Liver (tissue), 9 donors: Measurements from ENCODE around the gene PHYKPL. TPM values are rescaled to one million over a fixed set of nuclear protein-coding genes. Genes with fewer than 3 reads are reported as not detected.

Source experiments
- DNase-seq: peaks from one replicate; pipeline ENCODE4 v3.0.0-alpha.2; 2017; ENCODE audit warnings: low spot score
- H3K27ac ChIP-seq, 2 donors: one replicate each; pipeline ENCODE4 v1.7.0; 2013; ENCODE audit warnings: inconsistent platforms in 2 of 2, low read length in 2 of 2, control low read depth in 1 of 2, low read depth in 1 of 2, mild to moderate bottlenecking in 1 of 2
- H3K27me3 ChIP-seq, 4 donors: one replicate each; pipeline versions ENCODE4 v1.6.1 to v1.7.0; 2013; ENCODE audit warnings: low read length in 3 of 4, inconsistent platforms in 1 of 4, mild to moderate bottlenecking in 1 of 4, moderate library complexity in 1 of 4; ENCODE audit not compliant: control insufficient read depth in 4 of 4, insufficient read depth in 4 of 4
- H3K36me3 ChIP-seq, 4 donors: one replicate each; pipeline versions ENCODE4 v1.6.1 to v1.7.0; 2013; ENCODE audit warnings: low read length in 3 of 4, mild to moderate bottlenecking in 3 of 4, low read depth in 1 of 4, moderate library complexity in 1 of 4; ENCODE audit not compliant: control insufficient read depth in 4 of 4, insufficient read depth in 3 of 4
- H3K4me1 ChIP-seq, 4 donors: one replicate each; pipeline versions ENCODE4 v1.6.1 to v1.7.0; 2013; ENCODE audit warnings: low read length in 3 of 4, mild to moderate bottlenecking in 3 of 4, moderate library complexity in 1 of 4; ENCODE audit not compliant: control insufficient read depth in 4 of 4, insufficient read depth in 4 of 4
- H3K4me3 ChIP-seq, 3 donors: one replicate each; pipeline versions ENCODE4 v1.6.1 to v1.7.0; 2013; ENCODE audit warnings: low read length in 3 of 3, control low read depth in 1 of 3, low read depth in 1 of 3, mild to moderate bottlenecking in 1 of 3
- H3K9ac ChIP-seq, 2 donors: one replicate each; pipeline ENCODE4 v1.7.0; 2013; ENCODE audit warnings: low read length in 2 of 2, mild to moderate bottlenecking in 2 of 2, moderate library complexity in 2 of 2, control low read depth in 1 of 2, low read depth in 1 of 2
- H3K9me3 ChIP-seq, 4 donors: one replicate each; pipeline versions ENCODE4 v1.6.1 to v1.7.0; 2013; ENCODE audit warnings: low read length in 3 of 4; ENCODE audit not compliant: control insufficient read depth in 4 of 4
- CTCF ChIP-seq: fragments of 150-350 bp; IDR thresholded peaks from 2 replicates; pipeline ENCODE4 v1.5.1; 2017; ENCODE audit warnings: improper control_type of control experiment, low read depth, low read length; ENCODE audit not compliant: missing input control
- EGR1 ChIP-seq, 2 donors: IDR thresholded peaks; 2 replicates each; pipeline ENCODE4 v1.6.1; 2016 to 2018; ENCODE audit warnings: antibody characterized with exemption in 2 of 2, low read depth in 2 of 2
- FOXA1 ChIP-seq: IDR thresholded peaks from 2 replicates; pipeline ENCODE4 v1.6.1; 2016; ENCODE audit warnings: antibody characterized with exemption
- FOXA2 ChIP-seq: IDR thresholded peaks from 2 replicates; pipeline ENCODE4 v1.6.1; 2016; ENCODE audit warnings: antibody characterized with exemption
- GABPA ChIP-seq, 2 donors: IDR thresholded peaks in 1 of 2; conservative IDR thresholded peaks in 1 of 2; 2 replicates each; pipeline ENCODE4 v1.6.1; 2016; ENCODE audit warnings: antibody characterized with exemption in 2 of 2, mild to moderate bottlenecking in 1 of 2, moderate library complexity in 1 of 2
- HNF4A ChIP-seq, 2 donors: conservative IDR thresholded peaks; 2 replicates each; pipeline ENCODE4 v1.6.1; 2016; ENCODE audit warnings: antibody characterized with exemption in 2 of 2, mild to moderate bottlenecking in 2 of 2
- HNF4G ChIP-seq: IDR thresholded peaks from 2 replicates; pipeline ENCODE4 v1.6.1; 2016; ENCODE audit warnings: antibody characterized with exemption
- JUND ChIP-seq, 2 donors: IDR thresholded peaks; 2 replicates each; pipeline ENCODE4 v1.6.1; 2016; ENCODE audit warnings: antibody characterized with exemption in 2 of 2
- NR2F2 ChIP-seq: IDR thresholded peaks from 2 replicates; pipeline ENCODE4 v1.6.1; 2016; ENCODE audit warnings: antibody characterized with exemption
- REST ChIP-seq: IDR thresholded peaks from 2 replicates; pipeline ENCODE4 v1.6.1; 2016; ENCODE audit warnings: antibody characterized with exemption, mild to moderate bottlenecking
- RXRA ChIP-seq, 2 donors: IDR thresholded peaks; 2 replicates each; pipeline ENCODE4 v1.6.1; 2017 to 2018; ENCODE audit warnings: antibody characterized with exemption in 2 of 2, mild to moderate bottlenecking in 1 of 2
- SP1 ChIP-seq: IDR thresholded peaks from 2 replicates; pipeline ENCODE4 v1.6.1; 2018; ENCODE audit warnings: antibody characterized with exemption, mild to moderate bottlenecking
- TAF1 ChIP-seq: conservative IDR thresholded peaks from 2 replicates; pipeline ENCODE4 v1.6.1; 2016; ENCODE audit warnings: antibody characterized with exemption, mild to moderate bottlenecking
- YY1 ChIP-seq: IDR thresholded peaks from 2 replicates; pipeline ENCODE4 v1.6.1; 2016; ENCODE audit warnings: antibody characterized with exemption, mild to moderate bottlenecking
- WGBS: extraction: QIAGEN DNeasy Blood & Tissue Kit; methylation state at CpG from one replicate; pipeline ENCODE4 v1.1.7; 2013; 5-methylcytosine and 5-hydroxymethylcytosine counted together
- polyA plus RNA-seq, 2 donors: library from polyadenylated mRNA; stranded (reverse) in 1 of 2; unstranded in 1 of 2; fragments of 200-250 nt in 1 of 2; fragments of >200 nt in 1 of 2; fragmentation: Nextera tagmentation in 1 of 2; extraction: Ambion mirVana in 1 of 2; gene quantifications; one replicate each; pipeline versions ENCODE4 v1.2.1 to v1.2.3, GENCODE V29; 2013 to 2015
- total RNA-seq, 2 donors: library from RNA; depleted of rRNA; stranded (reverse); fragments of >200 nt; gene quantifications; one replicate each; pipeline ENCODE4 v1.2.3, GENCODE V29; 2014
- TF ChIP-seq, protein P1 (sequence below): IDR thresholded peaks from 2 replicates; pipeline ENCODE4 v1.6.1; 2016; ENCODE audit warnings: antibody characterized with exemption
- TF ChIP-seq, protein P2 (sequence below): IDR thresholded peaks from 2 replicates; pipeline ENCODE4 v1.6.1; 2016; ENCODE audit warnings: antibody characterized with exemption
- donor health status: healthy.
- donor health status: healthy.
- donor health status: healthy.
- donor health status: healthy.
- donor health status: healthy.

PHYKPL gene
- total and polyA plus RNA-seq, 4 donors: 25.6 to 103 (median 45.0) TPM

DNA sequence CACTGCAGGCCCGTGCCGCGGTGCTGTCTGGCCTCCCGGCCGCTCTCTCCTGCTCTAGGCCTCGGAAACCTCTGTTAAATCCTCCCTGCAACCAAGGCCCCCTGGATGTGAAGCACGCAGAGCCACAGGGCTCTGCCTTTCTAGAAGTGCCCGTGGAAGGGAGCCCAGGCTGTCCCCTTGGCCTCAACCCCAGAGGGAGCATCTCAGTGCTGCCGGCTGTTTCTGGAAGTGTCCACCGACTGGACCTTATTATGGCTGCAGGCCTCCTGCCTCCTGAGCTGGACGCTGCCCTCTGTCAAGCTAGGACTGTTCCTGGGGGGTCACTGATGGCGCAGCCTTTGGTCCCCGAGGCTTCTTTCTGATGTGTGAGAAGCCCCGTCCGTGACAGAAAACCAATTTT, 40.4 kb upstream of the PHYKPL start:
- no peak overlapping the region for H3K4me3 ChIP-seq
- DNase-seq: no peak
- H3K27me3 ChIP-seq: no peaks in the 10 kb centered on the region
- TF ChIP-seq JUND (IDR thresholded peaks at IDR 0.05) (no peak), SP1 (no peak), FOXA1 (no peak)
- H3K9ac ChIP-seq: no peak overlapping the region
- no peaks in the 10 kb centered on the region for H3K4me1 ChIP-seq
- H3K27ac ChIP-seq: no peak overlapping the region
- H3K36me3 ChIP-seq: no peaks in the 10 kb centered on the region
- 91% methylated on average over 15 of the region's 15 CpGs for WGBS
- H3K9me3 ChIP-seq: peaks cover 0 to 3% (median under 1%) of the 10 kb centered on the region in 4 donors

- no peak for DNase-seq
- Histone ChIP-seq H3K4me3 (no peak overlapping the region), H3K27me3 (no peaks in the 10 kb centered on the region), H3K9me3 (peaks cover 0 to 3% (median under 1%) of the 10 kb centered on the region in 4 donors), H3K4me1 (no peaks in the 10 kb centered on the region), H3K27ac (no peak overlapping the region), H3K9ac (no peak overlapping the region), H3K36me3 (no peaks in the 10 kb centered on the region)
- WGBS: 91% methylated on average over 9 of the region's 9 CpGs
- TF ChIP-seq, protein P1, sequence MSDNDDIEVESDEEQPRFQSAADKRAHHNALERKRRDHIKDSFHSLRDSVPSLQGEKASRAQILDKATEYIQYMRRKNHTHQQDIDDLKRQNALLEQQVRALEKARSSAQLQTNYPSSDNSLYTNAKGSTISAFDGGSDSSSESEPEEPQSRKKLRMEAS: no peak
- no peak for TF ChIP-seq CTCF
- TF ChIP-seq, protein P2, sequence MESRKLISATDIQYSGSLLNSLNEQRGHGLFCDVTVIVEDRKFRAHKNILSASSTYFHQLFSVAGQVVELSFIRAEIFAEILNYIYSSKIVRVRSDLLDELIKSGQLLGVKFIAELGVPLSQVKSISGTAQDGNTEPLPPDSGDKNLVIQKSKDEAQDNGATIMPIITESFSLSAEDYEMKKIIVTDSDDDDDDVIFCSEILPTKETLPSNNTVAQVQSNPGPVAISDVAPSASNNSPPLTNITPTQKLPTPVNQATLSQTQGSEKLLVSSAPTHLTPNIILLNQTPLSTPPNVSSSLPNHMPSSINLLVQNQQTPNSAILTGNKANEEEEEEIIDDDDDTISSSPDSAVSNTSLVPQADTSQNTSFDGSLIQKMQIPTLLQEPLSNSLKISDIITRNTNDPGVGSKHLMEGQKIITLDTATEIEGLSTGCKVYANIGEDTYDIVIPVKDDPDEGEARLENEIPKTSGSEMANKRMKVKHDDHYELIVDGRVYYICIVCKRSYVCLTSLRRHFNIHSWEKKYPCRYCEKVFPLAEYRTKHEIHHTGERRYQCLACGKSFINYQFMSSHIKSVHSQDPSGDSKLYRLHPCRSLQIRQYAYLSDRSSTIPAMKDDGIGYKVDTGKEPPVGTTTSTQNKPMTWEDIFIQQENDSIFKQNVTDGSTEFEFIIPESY: no peak
- TF ChIP-seq JUND (IDR thresholded peaks at IDR 0.05): no peak
- no peak for TF ChIP-seq FOXA1
- TF ChIP-seq HNF4G: no peak
- TF ChIP-seq EGR1 (IDR thresholded peaks at IDR 0.05; ENCODE audit: low read depth in 2 of 2): no peak
- TF ChIP-seq SP1: no peak
- TF ChIP-seq YY1: no peak
- TF ChIP-seq REST: no peak
- no peak for TF ChIP-seq GABPA (IDR thresholded peaks at IDR 0.05 in 1 of 2, conservative IDR thresholded peaks at IDR 0.05 in 1 of 2)
- no peak for TF ChIP-seq RXRA (IDR thresholded peaks at IDR 0.05)
- TF ChIP-seq TAF1: no peak
- no peak for TF ChIP-seq HNF4A (conservative IDR thresholded peaks at IDR 0.05)
- no peak for TF ChIP-seq FOXA2
- TF ChIP-seq NR2F2: no peak
Observed at GRCh38 chr5:178272591-178272990, 40.0 kb upstream of the PHYKPL start.
